ENCODE data around the gene UBL7.

DNA sequence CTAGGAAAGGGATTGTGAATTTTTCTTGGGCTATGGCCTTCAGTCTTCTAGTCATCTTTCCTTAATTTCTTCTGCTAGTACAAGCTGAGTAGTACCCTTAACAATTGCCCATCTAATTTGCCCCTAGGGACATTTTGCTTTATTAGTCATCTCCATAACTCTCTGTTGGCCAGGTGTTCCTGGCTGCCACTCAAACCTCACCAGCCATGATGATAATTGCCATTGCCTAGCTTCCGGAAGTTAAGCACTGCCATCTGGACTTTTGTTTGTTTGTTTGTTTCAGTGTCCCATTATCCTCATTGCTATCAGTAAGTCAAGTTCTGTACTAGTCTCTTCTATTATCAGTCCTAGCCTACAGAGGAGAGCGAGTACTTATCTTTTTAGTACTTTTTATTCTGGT lies 36.6 kb upstream of the UBL7 start:
- TF ChIP-seq CTCF (conservative IDR thresholded peaks at IDR 0.05): no peak
- TF ChIP-seq ZFX (IDR thresholded peaks at IDR 0.05): no peak
